GM18861 (cell line): ENCODE measurements around the gene CCR5AS.
A peak's percentile ranks its signal among the peaks of the same experiment; 100 is the strongest.

Experiments
- ATAC-seq: cut with Tn5 transposase; IDR thresholded peaks from one replicate; pipeline ENCODE4 v1.9.1; 2021; ENCODE audit not compliant: unreplicated experiment

Gene CCR5AS

GRCh38 chr3:46383211-46383950 lies 23.5 kb downstream of the CCR5AS start:
- no peak for ATAC-seq

DNA sequence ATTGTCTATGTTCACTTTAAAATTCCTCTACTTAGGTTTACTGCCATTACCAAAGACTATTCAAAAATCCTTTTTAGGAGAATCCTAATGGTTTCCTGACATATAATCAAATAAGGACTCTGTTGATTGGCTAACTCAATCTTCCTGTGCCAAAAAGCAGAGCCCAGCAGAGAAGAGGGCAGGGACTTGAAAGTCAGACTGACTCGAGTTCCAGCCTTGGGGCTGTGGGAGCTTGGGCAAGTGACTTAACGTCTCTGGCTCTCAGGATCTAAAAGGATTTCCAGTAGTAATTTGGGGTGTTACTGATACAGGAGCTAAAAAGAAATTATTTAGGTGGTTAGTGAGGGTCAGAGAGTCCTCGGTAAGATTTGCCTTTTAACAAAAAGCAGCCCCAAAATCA lies 25.2 kb downstream of the CCR5AS start:
- no peak for ATAC-seq

- ATAC-seq, result no peak
Measured at GRCh38 chr3:46380471-46381221, 26.2 kb downstream of the CCR5AS start.

- no peak for ATAC-seq
Measured at GRCh38 chr3:46378426-46378942, 28.4 kb downstream of the CCR5AS start.

DNA sequence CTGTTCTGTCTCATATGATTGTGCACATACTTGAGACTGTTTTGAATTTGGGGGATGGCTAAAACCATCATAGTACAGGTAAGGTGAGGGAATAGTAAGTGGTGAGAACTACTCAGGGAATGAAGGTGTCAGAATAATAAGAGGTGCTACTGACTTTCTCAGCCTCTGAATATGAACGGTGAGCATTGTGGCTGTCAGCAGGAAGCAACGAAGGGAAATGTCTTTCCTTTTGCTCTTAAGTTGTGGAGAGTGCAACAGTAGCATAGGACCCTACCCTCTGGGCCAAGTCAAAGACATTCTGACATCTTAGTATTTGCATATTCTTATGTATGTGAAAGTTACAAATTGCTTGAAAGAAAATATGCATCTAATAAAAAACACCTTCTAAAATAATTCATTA lies 31.1 kb downstream of the CCR5AS start:
- ATAC-seq, result no peak

- no peak for ATAC-seq
Measured at GRCh38 chr3:46375218-46375617, 31.6 kb downstream of the CCR5AS start.

GRCh38 chr3:46374755-46375154 lies 32.1 kb downstream of the CCR5AS start:
- ATAC-seq, result no peak

- no peak for ATAC-seq
Measured at GRCh38 chr3:46372492-46373359, 34.1 kb downstream of the CCR5AS start.

GRCh38 chr3:46371519-46372340 lies 35.1 kb downstream of the CCR5AS start:
- no peak for ATAC-seq

GRCh38 chr3:46370839-46371518 lies 35.9 kb downstream of the CCR5AS start, which contains the start of gene CCR5:
Gene CCR5, plus strand, starts transcription at chr3:46370946. Its CDS starts 1,957 bp downstream, at chr3:46372903.
- ATAC-seq, result no peak

- peak; percentile 45 for ATAC-seq
Measured at GRCh38 chr3:46369675-46370132, 37.2 kb downstream of the CCR5AS start.

GRCh38 chr3:46369151-46369550 lies 37.7 kb downstream of the CCR5AS start:
- ATAC-seq, result no peak

DNA sequence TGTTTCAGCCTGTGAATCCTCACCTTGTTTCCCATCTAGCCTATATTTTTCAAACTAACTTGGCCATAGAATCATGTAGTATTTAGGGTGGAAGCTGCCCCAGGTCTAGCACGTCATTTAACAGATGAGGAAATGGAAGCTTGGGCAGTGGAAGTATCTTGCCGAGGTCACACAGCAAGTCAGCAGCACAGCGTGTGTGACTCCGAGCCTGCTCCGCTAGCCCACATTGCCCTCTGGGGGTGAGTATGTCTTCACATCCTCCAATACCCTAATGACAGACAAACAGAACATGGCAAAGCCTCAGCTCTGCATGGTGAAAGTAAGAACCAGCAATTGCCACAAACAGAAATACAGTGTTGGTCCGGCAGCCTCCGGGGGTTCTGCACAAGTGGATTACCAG lies 38.3 kb downstream of the CCR5AS start:
- peak; percentile 63 for ATAC-seq

- no peak for ATAC-seq
Measured at GRCh38 chr3:46367811-46368210, 39.1 kb downstream of the CCR5AS start.

- ATAC-seq, result no peak
Measured at GRCh38 chr3:46365737-46366524, 40.9 kb downstream of the CCR5AS start.

GRCh38 chr3:46365041-46365440 lies 41.8 kb downstream of the CCR5AS start:
- ATAC-seq, result no peak

DNA sequence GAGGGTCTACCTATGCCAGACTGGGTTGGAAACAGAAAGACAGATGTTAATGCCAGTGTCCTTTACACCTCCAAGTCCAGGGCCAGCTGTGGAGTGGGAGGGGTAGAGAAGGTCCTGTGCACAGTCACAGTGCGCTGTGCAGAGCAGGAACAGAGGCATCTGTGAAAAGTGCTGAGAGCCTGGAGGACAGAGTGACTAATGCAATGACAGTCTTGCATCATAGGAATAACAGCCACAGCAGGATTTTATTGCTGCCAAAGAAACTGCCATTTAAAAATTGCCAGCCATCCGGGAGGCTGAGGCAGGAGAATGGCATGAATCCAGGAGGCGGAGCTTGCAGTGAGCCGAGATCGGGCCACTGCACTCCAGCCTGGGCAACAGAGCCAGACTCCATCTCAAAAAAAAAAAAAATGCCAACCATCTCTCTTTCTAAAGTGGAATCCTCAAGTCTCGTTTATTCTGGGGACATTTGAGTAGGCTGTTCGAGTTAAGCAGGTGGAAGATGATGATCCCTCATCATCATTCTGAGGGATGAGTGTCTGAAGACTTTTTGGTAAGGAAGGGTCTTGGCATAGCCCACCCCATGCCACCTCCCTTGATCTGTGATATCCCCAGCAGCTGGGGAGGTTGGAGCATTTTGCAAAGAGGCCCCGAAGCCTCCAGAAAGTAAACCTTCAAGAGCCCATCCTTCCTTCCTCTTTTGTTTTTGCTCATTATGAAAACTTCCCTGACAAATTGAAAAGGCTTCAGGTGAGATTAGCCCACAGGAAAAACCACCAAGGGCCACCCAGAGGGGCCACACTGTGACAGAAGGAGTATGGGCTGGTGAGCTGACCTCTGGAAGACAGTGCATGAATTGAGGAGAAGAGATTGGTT lies 45.2 kb downstream of the CCR5AS start:
- no peak for ATAC-seq

GRCh38 chr3:46360907-46361306 lies 46.0 kb downstream of the CCR5AS start:
- ATAC-seq, result no peak
